Activated T-cell treated with anti-CD3 and anti-CD28 coated beads, Interleukin-2, amount 50 U/mL, for 24 hours (primary cell): ENCODE measurements around the gene ANGEL2.
A peak's percentile ranks its signal among the peaks of the same experiment; 100 is the strongest.
"Not testable (repeated sequence)": the region's sequence is repeated elsewhere in the genome, so short reads cannot be mapped to it uniquely, and the experiment has no call there.

Experiments
- DNase-seq: peaks from one replicate; pipeline ENCODE4 v3.0.0-alpha.2; 2020
- H3K27ac Mint-ChIP-seq: 2 replicates; pipeline ENCODE4 v1.8.0; 2020; ENCODE audit warnings: mild to moderate bottlenecking, mixed read lengths
- H3K27me3 Mint-ChIP-seq: 2 replicates; pipeline ENCODE4 v1.8.0; 2020; ENCODE audit warnings: mixed read lengths
- H3K36me3 Mint-ChIP-seq: 2 replicates; pipeline ENCODE4 v1.8.0; 2020; ENCODE audit warnings: low read depth, mixed read lengths
- H3K4me1 Mint-ChIP-seq: 2 replicates; pipeline ENCODE4 v1.8.0; 2020; ENCODE audit warnings: low read depth, mixed read lengths
- H3K4me3 Mint-ChIP-seq: 2 replicates; pipeline ENCODE4 v1.8.0; 2020; ENCODE audit warnings: mild to moderate bottlenecking, moderate library complexity, mixed read lengths
- H3K9me3 Mint-ChIP-seq: 2 replicates; pipeline ENCODE4 v1.8.0; 2020; ENCODE audit warnings: mixed read lengths

ANGEL2 gene

DNA sequence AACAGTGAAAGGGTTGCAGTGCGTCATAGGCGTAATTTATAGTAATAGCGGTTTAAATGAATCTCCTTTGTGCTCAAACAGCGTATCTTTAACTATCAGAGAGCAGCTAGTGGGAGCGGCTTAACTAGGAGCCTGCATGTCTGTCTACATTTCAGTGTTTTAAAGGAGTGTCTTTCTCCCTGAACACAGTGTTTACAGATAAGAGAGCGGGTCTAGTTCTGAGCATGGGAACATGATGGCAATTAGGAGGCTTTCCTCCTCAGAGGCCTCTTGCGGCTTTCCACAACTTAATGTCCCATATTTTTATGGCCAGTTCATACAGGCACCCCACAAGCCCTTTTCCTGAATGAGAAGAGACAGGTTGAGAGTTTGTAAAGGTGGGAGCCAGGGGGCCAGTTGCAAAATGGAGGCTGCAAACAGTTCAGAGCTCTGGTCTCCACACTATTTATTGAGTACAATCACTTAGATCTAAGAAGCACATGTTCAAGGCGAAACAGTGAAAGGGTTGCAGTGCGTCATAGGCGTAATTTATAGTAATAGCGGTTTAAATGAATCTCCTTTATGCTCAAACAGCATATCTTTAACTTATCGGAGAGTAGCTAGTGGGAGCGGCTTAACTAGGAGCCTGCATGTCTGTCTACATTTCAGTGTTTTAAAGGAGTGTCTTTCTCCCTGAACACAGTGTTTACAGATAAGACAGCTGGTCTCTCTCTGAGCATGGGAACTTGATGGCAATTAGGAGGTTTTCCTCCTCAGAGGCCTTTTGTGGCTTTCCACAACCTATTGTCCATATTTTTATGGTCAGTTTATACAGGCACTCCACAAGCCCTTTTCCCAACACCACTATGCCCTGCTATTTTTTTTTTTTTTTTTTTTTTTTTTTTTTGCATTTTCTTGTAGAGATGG, 29.9 kb upstream of the ANGEL2 start:
- Mint-ChIP-seq H3K4me1 (peaks cover 12% of the 10 kb centered on the region), H3K27me3 (peaks cover 18% of the 10 kb centered on the region)
- not testable (repeated sequence) for DNase-seq, H3K9me3 Mint-ChIP-seq, H3K4me3 Mint-ChIP-seq, H3K27ac Mint-ChIP-seq, H3K36me3 Mint-ChIP-seq

GRCh38 chr1:213041443-213041842, 25.8 kb upstream of the ANGEL2 start:
- Mint-ChIP-seq H3K36me3 (no peaks in the 10 kb centered on the region), H3K9me3 (no peaks in the 10 kb centered on the region), H3K4me3 (no peak overlapping the region), H3K27ac (no peak overlapping the region), H3K27me3 (peaks cover 9% of the 10 kb centered on the region), H3K4me1 (peaks cover 4% of the 10 kb centered on the region)
- DNase-seq, result no peak

- Mint-ChIP-seq H3K9me3 (no peaks in the 10 kb centered on the region), H3K4me3 (no peak overlapping the region), H3K27ac (no peak overlapping the region), H3K27me3 (peaks cover 43% of the 10 kb centered on the region), H3K4me1 (no peaks in the 10 kb centered on the region), H3K36me3 (no peaks in the 10 kb centered on the region)
- DNase-seq, result no peak
Observed at GRCh38 chr1:213035573-213035972, 19.9 kb upstream of the ANGEL2 start.

DNA sequence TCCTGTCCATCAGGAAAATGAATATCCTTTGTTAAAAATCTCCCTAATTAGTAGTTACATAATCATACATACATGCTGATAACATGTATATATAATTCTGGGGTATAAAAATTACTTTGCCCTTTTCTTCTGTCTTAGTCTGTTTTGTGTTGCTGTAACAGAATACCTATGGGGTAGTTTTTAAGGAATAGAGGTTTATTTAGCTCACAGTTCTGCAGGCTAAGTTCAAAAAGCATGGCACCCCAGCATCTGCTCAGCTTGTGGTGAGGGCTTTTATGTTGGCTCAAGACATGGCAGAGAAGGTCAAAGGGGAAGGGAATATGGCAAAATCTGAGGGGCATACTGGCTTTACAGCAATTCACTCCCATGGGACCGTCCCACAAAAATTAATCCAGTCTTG, 19.0 kb upstream of the ANGEL2 start:
- Mint-ChIP-seq H3K36me3 (no peaks in the 10 kb centered on the region), H3K4me3 (no peak overlapping the region), H3K9me3 (no peaks in the 10 kb centered on the region), H3K27ac (no peak overlapping the region), H3K27me3 (peaks cover 50% of the 10 kb centered on the region), H3K4me1 (no peaks in the 10 kb centered on the region)
- no peak for DNase-seq

- Mint-ChIP-seq H3K36me3 (no peaks in the 10 kb centered on the region), H3K4me3 (no peak overlapping the region), H3K27me3 (peaks cover 62% of the 10 kb centered on the region), H3K27ac (no peak overlapping the region), H3K4me1 (no peaks in the 10 kb centered on the region), H3K9me3 (no peaks in the 10 kb centered on the region)
- DNase-seq, result no peak
Observed at GRCh38 chr1:213032651-213033050, 17.0 kb upstream of the ANGEL2 start.

- H3K27ac Mint-ChIP-seq, H3K4me1 Mint-ChIP-seq, H3K36me3 Mint-ChIP-seq, DNase-seq, H3K4me3 Mint-ChIP-seq, H3K9me3 Mint-ChIP-seq: not testable (repeated sequence)
- H3K27me3 Mint-ChIP-seq, result peaks cover 55% of the 10 kb centered on the region
Observed at GRCh38 chr1:213027024-213027423, 11.4 kb upstream of the ANGEL2 start.

- Mint-ChIP-seq H3K4me1 (no peaks in the 10 kb centered on the region), H3K27ac (no peak overlapping the region), H3K36me3 (peaks cover 6% of the 10 kb centered on the region), H3K4me3 (no peak overlapping the region), H3K27me3 (no peaks in the 10 kb centered on the region), H3K9me3 (no peaks in the 10 kb centered on the region)
- DNase-seq, result no peak
Observed at GRCh38 chr1:213020016-213020415, 4.3 kb upstream of the ANGEL2 start.

- H3K27ac Mint-ChIP-seq, result no peak overlapping the region
- H3K27me3 Mint-ChIP-seq, result no peaks in the 10 kb centered on the region
- no peak for DNase-seq
Observed at GRCh38 chr1:213019450-213019849, 3.8 kb upstream of the ANGEL2 start.

GRCh38 chr1:213017447-213018273, 2.0 kb upstream of the ANGEL2 start:
- Mint-ChIP-seq H3K4me1 (peaks cover 18% of the 10 kb centered on the region), H3K9me3 (no peaks in the 10 kb centered on the region), H3K36me3 (peaks cover 25% of the 10 kb centered on the region), H3K27me3 (no peaks in the 10 kb centered on the region), H3K4me3 (no peak overlapping the region), H3K27ac (no peak overlapping the region)
- DNase-seq, result no peak

More at GRCh38 chr1:213019450-213019849, 3.8 kb upstream of the ANGEL2 start:
- H3K4me3 Mint-ChIP-seq, result no peak overlapping the region
- peaks cover 12% of the 10 kb centered on the region for H3K36me3 Mint-ChIP-seq
- no peaks in the 10 kb centered on the region for H3K9me3 Mint-ChIP-seq
- H3K4me1 Mint-ChIP-seq, result peaks cover 2% of the 10 kb centered on the region

GRCh38 chr1:213014642-213015041, 1.0 kb downstream of the ANGEL2 start:
- H3K4me3 Mint-ChIP-seq, result peak overlapping the region; percentile 99
- H3K27me3 Mint-ChIP-seq, result no peaks in the 10 kb centered on the region
- H3K36me3 Mint-ChIP-seq, result peaks cover 54% of the 10 kb centered on the region
- H3K9me3 Mint-ChIP-seq, result no peaks in the 10 kb centered on the region
- H3K27ac Mint-ChIP-seq, result peak overlapping the region; percentile 100
- peaks cover 32% of the 10 kb centered on the region for H3K4me1 Mint-ChIP-seq
- no peak for DNase-seq

GRCh38 chr1:213008564-213008963, 7.1 kb downstream of the ANGEL2 start:
- no peak for DNase-seq
- Mint-ChIP-seq H3K36me3 (peaks cover 95% of the 10 kb centered on the region), H3K27ac (no peak overlapping the region), H3K27me3 (no peaks in the 10 kb centered on the region), H3K4me3 (no peak overlapping the region), H3K9me3 (no peaks in the 10 kb centered on the region), H3K4me1 (peaks cover 38% of the 10 kb centered on the region)

- H3K4me3 Mint-ChIP-seq, result peak overlapping the region; percentile 19
- H3K4me1 Mint-ChIP-seq, result peaks cover 14% of the 10 kb centered on the region
- H3K36me3 Mint-ChIP-seq, result peaks cover 83% of the 10 kb centered on the region
- peak overlapping the region; percentile 82 for H3K27ac Mint-ChIP-seq
- H3K9me3 Mint-ChIP-seq, result no peaks in the 10 kb centered on the region
- no peak for DNase-seq
- H3K27me3 Mint-ChIP-seq, result no peaks in the 10 kb centered on the region
Observed at GRCh38 chr1:213003256-213003655, 12.4 kb downstream of the ANGEL2 start.

GRCh38 chr1:212994926-212995325, 20.7 kb downstream of the ANGEL2 start:
- H3K4me3 Mint-ChIP-seq, result no peak overlapping the region
- peaks cover 9% of the 10 kb centered on the region for H3K4me1 Mint-ChIP-seq
- H3K36me3 Mint-ChIP-seq, result peaks cover 75% of the 10 kb centered on the region
- H3K9me3 Mint-ChIP-seq, result no peaks in the 10 kb centered on the region
- DNase-seq, result no peak
- H3K27me3 Mint-ChIP-seq, result no peaks in the 10 kb centered on the region
- no peak overlapping the region for H3K27ac Mint-ChIP-seq

DNA sequence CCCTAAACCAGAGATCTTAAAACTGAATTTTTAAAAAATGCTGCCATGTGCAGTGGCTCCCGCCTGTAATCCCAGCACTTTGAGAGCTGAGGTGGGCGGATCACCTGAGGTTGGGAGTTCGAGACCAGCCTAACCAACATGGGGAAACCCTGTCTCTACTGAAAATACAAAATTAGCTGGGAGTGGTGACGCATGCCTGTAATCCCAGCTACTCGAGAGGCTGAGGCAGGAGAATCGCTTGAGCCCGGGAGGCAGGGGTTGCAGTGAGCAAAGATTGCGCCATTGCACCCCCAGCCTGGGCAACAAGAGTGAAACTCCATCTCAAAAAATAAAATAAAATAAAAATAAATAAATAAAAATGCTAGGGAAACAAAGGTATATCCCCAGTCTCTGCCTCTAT, 21.7 kb downstream of the ANGEL2 start:
- not testable (repeated sequence) for H3K9me3 Mint-ChIP-seq, H3K27me3 Mint-ChIP-seq, DNase-seq, H3K27ac Mint-ChIP-seq, H3K4me3 Mint-ChIP-seq
- Mint-ChIP-seq H3K4me1 (peaks cover 11% of the 10 kb centered on the region), H3K36me3 (peaks cover 78% of the 10 kb centered on the region)

- peaks cover 50% of the 10 kb centered on the region for H3K36me3 Mint-ChIP-seq
- H3K4me3 Mint-ChIP-seq, result no peak overlapping the region
- no peak overlapping the region for H3K27ac Mint-ChIP-seq
- DNase-seq, result no peak
- H3K9me3 Mint-ChIP-seq, result no peaks in the 10 kb centered on the region
- peaks cover 7% of the 10 kb centered on the region for H3K4me1 Mint-ChIP-seq
- H3K27me3 Mint-ChIP-seq, result no peaks in the 10 kb centered on the region
Observed at GRCh38 chr1:212990276-212990675, 25.4 kb downstream of the ANGEL2 start.
